HepG2 (cell line): ENCODE data around the gene SPRR2F. TPM values are rescaled to one million over a fixed set of nuclear protein-coding genes. Genes with fewer than 3 reads are reported as not detected.

Experiments used
- ATAC-seq: fragments of 200-7000 bp; cut with Tn5 transposase; 3 replicates; pipeline ENCODE4 v1.9.1; 2020; ENCODE audit warnings: mild to moderate bottlenecking, moderate library complexity
- BruUV-seq: library from RNA; stranded (reverse); fragments of 400-500 nt; replicated peaks from 2 replicates; lab custom pipeline; 2021; lab: Mats Ljungman, UMichigan
- CTCF ChIA-PET: fragments of 300-600 bp; formaldehyde crosslinking; extraction: SDS; loops from one replicate; lab custom pipeline; 2021; ENCODE audit warnings: low total read pairs, inconsistent platforms, low intra/inter-chr PET ratio; lab: Yijun Ruan, JAX
- POLR2A ChIA-PET: fragments of 350-600 bp; sonication (Branson Sonifier 250); formaldehyde crosslinking; loops from one replicate; lab custom pipeline; 2020; ENCODE audit warnings: antibody characterized with exemption, inconsistent platforms; lab: Yijun Ruan, JAX
- DNase-seq: peaks from one replicate; pipeline ENCODE4 v3.0.0-alpha.2; 2015; ENCODE audit warnings: low spot score
- FAIRE-seq: peaks from 3 replicates; lab custom pipeline; 2011; peaks lifted over from hg19 to GRCh38; lab: Jason Lieb, UNC
- H2AFZ ChIP-seq: one replicate; pipeline ENCODE4 v1.6.1; 2011; ENCODE audit warnings: low read length, inconsistent platforms
- H3K27ac ChIP-seq: fragments of 300-600 bp; 3 replicates; pipeline ENCODE4 v1.8.0; 2011; ENCODE audit warnings: mixed run types, mild to moderate bottlenecking, mixed read lengths, low read length, inconsistent platforms; ENCODE audit not compliant: insufficient read depth; ENCODE audit errors: extremely low read length
- H3K27me3 ChIP-seq, 2 experiments: fragments of 200-600 bp in 1 of 2; 2 replicates in 1 of 2; 3 replicates in 1 of 2; pipeline versions ENCODE4 v1.6.0 to v1.8.0; 2011; ENCODE audit warnings: low read length in 2 of 2, mild to moderate bottlenecking in 2 of 2, moderate library complexity in 2 of 2, inconsistent platforms in 1 of 2; ENCODE audit not compliant: insufficient read depth in 2 of 2, control insufficient read depth in 1 of 2
- H3K36me3 ChIP-seq, 2 experiments: fragments of 200-600 bp in 1 of 2; replicated peaks in 1 of 2; 2 replicates in 1 of 2; 3 replicates in 1 of 2; pipeline versions ENCODE4 v1.5.1 to v1.8.0; 2011; ENCODE audit warnings: low read length in 2 of 2, inconsistent platforms in 1 of 2; ENCODE audit not compliant: insufficient read depth in 2 of 2, control insufficient read depth in 1 of 2
- H3K4me1 ChIP-seq: 2 replicates; pipeline ENCODE4 v1.5.1; 2012; ENCODE audit warnings: low read length, inconsistent platforms; ENCODE audit not compliant: insufficient read depth
- H3K4me2 ChIP-seq: 2 replicates; pipeline ENCODE4 v1.6.0; 2011; ENCODE audit warnings: low read depth, low read length, inconsistent platforms
- H3K4me3 ChIP-seq, 3 experiments: fragments of 200-600 bp in 1 of 3; sonication (generic), shearing (Covaris generic) in 1 of 3; replicated peaks in 1 of 3; 2 replicates each; pipeline ENCODE4 v1.5.1; 2011 to 2016; ENCODE audit warnings: low read length in 3 of 3, inconsistent platforms in 2 of 3, low read depth in 2 of 3, mild to moderate bottlenecking in 2 of 3, control low read depth in 1 of 3, mixed read lengths in 1 of 3; ENCODE audit not compliant: insufficient read depth in 1 of 3
- H3K79me2 ChIP-seq: one replicate; pipeline ENCODE4 v1.6.1; 2011; ENCODE audit warnings: low read length, inconsistent platforms; ENCODE audit not compliant: insufficient read depth
- H3K9ac ChIP-seq: 2 replicates; pipeline ENCODE4 v1.6.0; 2011; ENCODE audit warnings: mild to moderate bottlenecking, low read depth, low read length, inconsistent platforms; ENCODE audit not compliant: insufficient read depth
- H3K9me3 ChIP-seq: 2 replicates; pipeline ENCODE4 v1.5.1; 2012; ENCODE audit warnings: mild to moderate bottlenecking, low read length
- H4K20me1 ChIP-seq: 2 replicates; pipeline ENCODE4 v1.6.0; 2011; ENCODE audit warnings: inconsistent platforms, mild to moderate bottlenecking, low read length, moderate library complexity; ENCODE audit not compliant: insufficient read depth
- PCBP1 ChIP-seq: fragments of 200-400 bp; formaldehyde crosslinking; IDR thresholded peaks from 2 replicates; pipeline ENCODE4 v1.6.1; 2017; ENCODE audit warnings: mild to moderate bottlenecking, low read depth, low read length, borderline replicate concordance
- PLRG1 ChIP-seq: fragments of 450-650 bp; conservative IDR thresholded peaks from 2 replicates; pipeline ENCODE4 v1.6.1; 2016
- REPIN1 ChIP-seq: sonication (generic); formaldehyde crosslinking; IDR thresholded peaks from 2 replicates; pipeline ENCODE4 v1.8.0; 2022; ENCODE audit warnings: missing genetic modification reagents, low read depth, mild to moderate bottlenecking, borderline replicate concordance
- SMC3 ChIP-seq: IDR thresholded peaks from 2 replicates; pipeline ENCODE4 v1.6.1; 2011; ENCODE audit warnings: low read length, improper control_type of control experiment
- TBP ChIP-seq: sonication (generic); formaldehyde crosslinking; IDR thresholded peaks from 2 replicates; pipeline ENCODE4 v1.5.0; 2020; ENCODE audit warnings: missing genetic modification reagents
- YEATS2 ChIP-seq: sonication (generic); formaldehyde crosslinking; IDR thresholded peaks from 2 replicates; pipeline ENCODE4 v1.4.0; 2020; ENCODE audit warnings: missing genetic modification reagents, borderline replicate concordance
- ZFP1 ChIP-seq: IDR thresholded peaks from 2 replicates; pipeline ENCODE4 v1.6.1; 2016
- ZNF615 ChIP-seq: sonication (generic); formaldehyde crosslinking; IDR thresholded peaks from 2 replicates; pipeline ENCODE4 v1.5.0; 2020; ENCODE audit warnings: mild to moderate bottlenecking, missing genetic modification reagents, borderline replicate concordance
- ZNF639 ChIP-seq: conservative IDR thresholded peaks from 2 replicates; pipeline ENCODE4 v1.6.1; 2018; ENCODE audit warnings: missing genetic modification reagents
- ZNF841 ChIP-seq: sonication (generic); formaldehyde crosslinking; IDR thresholded peaks from 2 replicates; pipeline ENCODE4 v1.8.1; 2023; ENCODE audit warnings: missing genetic modification reagents, borderline replicate concordance
- WGBS: methylation state at CpG from one replicate; pipeline ENCODE4 v1.1.6; 2017; ENCODE audit warnings: low lambda C conversion rate; 5-methylcytosine and 5-hydroxymethylcytosine counted together
- in situ Hi-C: cut with HindIII; loops from 2 replicates; pipeline ENCODE4 v1.10.0; 2017; ENCODE audit warnings: low pct_unique_long_range_greater_than_20kb; ENCODE audit not compliant: extremely low pct_ligation_motif_present
- intact Hi-C: fragments of 100-400 bp; cut with micrococcal nuclease; formaldehyde crosslinking; loops from one replicate; pipeline ENCODE4 v1.10.0; 2022; ENCODE audit not compliant: unreplicated experiment
- polyA plus RNA-seq, 8 experiments: library from polyadenylated mRNA; depleted of rRNA in 3 of 8; stranded (reverse) in 7 of 8; unstranded in 1 of 8; fragments of >200 nt; fragmentation: Illumina TruSeq in 4 of 8; extraction: Trizol in 4 of 8; gene quantifications; 2 replicates each; pipeline versions ENCODE4 v1.2.1 to v1.2.3, GENCODE V29; 2011 to 2016; ENCODE audit warnings: low read depth in 4 of 8, missing spikeins in 1 of 8, mixed read lengths in 1 of 8; ENCODE audit not compliant: insufficient read depth in 1 of 8
- total RNA-seq, 5 experiments: library from RNA; depleted of rRNA; stranded (reverse); fragments of >200 nt; fragmentation: Illumina TruSeq; extraction: Trizol; gene quantifications; 2 replicates each; pipeline ENCODE4 v1.2.3, GENCODE V29; 2016; ENCODE audit warnings: low read depth in 1 of 5
- TF ChIP-seq, protein P1 (sequence below): sonication (generic); formaldehyde crosslinking; IDR thresholded peaks from 2 replicates; pipeline ENCODE4 v1.8.1; 2023; ENCODE audit warnings: mild to moderate bottlenecking, missing genetic modification reagents, borderline replicate concordance
- TF ChIP-seq, protein P2 (sequence below): IDR thresholded peaks from 2 replicates; pipeline ENCODE4 v1.6.1; 2016
- TF ChIP-seq, protein P3 (sequence below): sonication (generic); formaldehyde crosslinking; IDR thresholded peaks from 2 replicates; pipeline ENCODE4 v1.4.0; 2020; ENCODE audit warnings: missing genetic modification reagents
- TF ChIP-seq, protein P4 (sequence below): sonication (generic); formaldehyde crosslinking; IDR thresholded peaks from 2 replicates; pipeline ENCODE4 v1.5.0; 2020; ENCODE audit warnings: missing genetic modification reagents, mild to moderate bottlenecking, borderline replicate concordance
- TF ChIP-seq, protein P5 (sequence below): sonication (generic); formaldehyde crosslinking; IDR thresholded peaks from 2 replicates; pipeline ENCODE4 v1.4.0; 2020; ENCODE audit warnings: missing genetic modification reagents, borderline replicate concordance

The SPRR2F gene
- total and polyA plus RNA-seq, 2 of the 13 experiments (the other 11 are each of a cell fraction or from before 2014, with no cell fraction given), result not detected

DNA sequence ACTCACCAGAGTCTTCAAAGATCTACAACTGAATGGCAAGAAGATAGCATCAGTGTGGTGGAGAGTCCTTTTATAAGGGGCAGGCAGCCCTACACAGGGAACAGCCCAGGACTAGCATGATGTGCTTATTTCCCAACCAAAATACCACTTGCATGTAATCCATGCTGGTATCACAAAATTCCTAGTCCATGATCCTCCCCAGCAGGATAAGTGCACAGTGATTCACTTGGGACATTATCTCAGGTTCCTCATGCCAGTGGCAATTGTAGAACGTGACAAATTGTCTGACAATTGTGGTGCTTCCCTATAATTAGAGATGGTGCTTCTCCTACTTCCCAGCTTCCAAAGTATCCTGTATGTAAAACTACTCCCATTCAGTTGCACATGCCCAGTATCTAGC lies 37.5 kb upstream of the SPRR2F start, which contains the start of gene SPRR2G (continued):
- no peak for TF ChIP-seq ZNF615 (CRISPR knock-in tag)
- TF ChIP-seq, protein P1, sequence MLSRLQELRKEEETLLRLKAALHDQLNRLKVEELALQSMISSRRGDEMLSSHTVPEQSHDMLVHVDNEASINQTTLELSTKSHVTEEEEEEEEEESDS (CRISPR knock-in tag), result no peak
- no peak for TF ChIP-seq TBP
- TF ChIP-seq, protein P2, sequence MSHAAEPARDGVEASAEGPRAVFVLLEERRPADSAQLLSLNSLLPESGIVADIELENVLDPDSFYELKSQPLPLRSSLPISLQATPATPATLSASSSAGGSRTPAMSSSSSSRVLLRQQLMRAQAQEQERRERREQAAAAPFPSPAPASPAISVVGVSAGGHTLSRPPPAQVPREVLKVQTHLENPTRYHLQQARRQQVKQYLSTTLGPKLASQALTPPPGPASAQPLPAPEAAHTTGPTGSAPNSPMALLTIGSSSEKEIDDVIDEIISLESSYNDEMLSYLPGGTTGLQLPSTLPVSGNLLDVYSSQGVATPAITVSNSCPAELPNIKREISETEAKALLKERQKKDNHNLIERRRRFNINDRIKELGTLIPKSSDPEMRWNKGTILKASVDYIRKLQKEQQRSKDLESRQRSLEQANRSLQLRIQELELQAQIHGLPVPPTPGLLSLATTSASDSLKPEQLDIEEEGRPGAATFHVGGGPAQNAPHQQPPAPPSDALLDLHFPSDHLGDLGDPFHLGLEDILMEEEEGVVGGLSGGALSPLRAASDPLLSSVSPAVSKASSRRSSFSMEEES (CRISPR knock-in tag), result no peak
- TF ChIP-seq ZFP1 (CRISPR knock-in tag), result no peak
- no peak for TF ChIP-seq PLRG1
- no peak for TF ChIP-seq SMC3
- TF ChIP-seq ZNF639 (CRISPR knock-in tag), result no peak
- TF ChIP-seq, all 625 proteins: peak for 0

DNA sequence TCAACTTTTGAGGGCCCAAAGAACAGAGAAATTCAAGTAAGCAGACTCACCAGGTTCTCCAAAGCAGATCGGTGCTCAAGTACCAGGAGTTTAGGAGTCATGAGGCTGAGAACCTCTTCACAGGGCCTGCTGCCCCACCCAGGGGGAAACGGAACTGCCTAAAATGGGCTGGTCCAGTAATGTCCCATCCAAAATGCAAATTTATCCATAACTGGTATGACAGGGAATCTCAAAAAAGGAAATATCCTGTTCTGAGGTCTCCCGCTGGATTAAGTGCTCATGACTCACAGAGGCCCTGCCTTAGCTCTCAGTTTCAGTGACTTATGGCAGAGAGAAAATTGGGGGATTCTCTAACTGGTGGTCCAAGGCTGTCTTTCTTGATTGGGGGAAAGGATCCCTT lies 28.1 kb upstream of the SPRR2F start:
- Histone ChIP-seq H3K4me3 (no peak overlapping the region), H3K4me1 (no peaks in the 10 kb centered on the region), H3K27me3 (no peaks in the 10 kb centered on the region; a peak in 1 of 5 replicates), H3K36me3 (no peaks in the 10 kb centered on the region), H3K9ac (no peak overlapping the region), H3K79me2 (no peaks in the 10 kb centered on the region), H3K27ac (no peak overlapping the region), H3K4me2 (no peak overlapping the region), H2AFZ (no peak overlapping the region), H4K20me1 (no peaks in the 10 kb centered on the region), H3K9me3 (no peaks in the 10 kb centered on the region)
- intact Hi-C loops, result no loop called here
- in situ Hi-C loops, result no loop called here
- DNase-seq (no peak), FAIRE-seq (no peak), ATAC-seq (no peak)
- CTCF ChIA-PET, result no interaction called here
- 14% methylated on average over 3 of the region's 3 CpGs for WGBS
- POLR2A ChIA-PET, result no interaction called here
- no TSS peak for BruUV-seq
- TF ChIP-seq YEATS2 (CRISPR knock-in tag), result no peak
- no peak for TF ChIP-seq ZNF841 (CRISPR knock-in tag)
- TF ChIP-seq, protein P3, sequence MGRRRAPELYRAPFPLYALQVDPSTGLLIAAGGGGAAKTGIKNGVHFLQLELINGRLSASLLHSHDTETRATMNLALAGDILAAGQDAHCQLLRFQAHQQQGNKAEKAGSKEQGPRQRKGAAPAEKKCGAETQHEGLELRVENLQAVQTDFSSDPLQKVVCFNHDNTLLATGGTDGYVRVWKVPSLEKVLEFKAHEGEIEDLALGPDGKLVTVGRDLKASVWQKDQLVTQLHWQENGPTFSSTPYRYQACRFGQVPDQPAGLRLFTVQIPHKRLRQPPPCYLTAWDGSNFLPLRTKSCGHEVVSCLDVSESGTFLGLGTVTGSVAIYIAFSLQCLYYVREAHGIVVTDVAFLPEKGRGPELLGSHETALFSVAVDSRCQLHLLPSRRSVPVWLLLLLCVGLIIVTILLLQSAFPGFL (CRISPR knock-in tag), result no peak
- TF ChIP-seq REPIN1, result no peak
- TF ChIP-seq PCBP1, result no peak
- TF ChIP-seq, protein P4, sequence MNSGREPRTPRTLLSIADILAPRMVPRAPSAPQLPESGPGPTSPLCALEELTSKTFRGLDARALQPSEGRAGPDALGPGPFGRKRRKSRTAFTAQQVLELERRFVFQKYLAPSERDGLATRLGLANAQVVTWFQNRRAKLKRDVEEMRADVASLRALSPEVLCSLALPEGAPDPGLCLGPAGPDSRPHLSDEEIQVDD (CRISPR knock-in tag), result no peak
- TF ChIP-seq, protein P5, sequence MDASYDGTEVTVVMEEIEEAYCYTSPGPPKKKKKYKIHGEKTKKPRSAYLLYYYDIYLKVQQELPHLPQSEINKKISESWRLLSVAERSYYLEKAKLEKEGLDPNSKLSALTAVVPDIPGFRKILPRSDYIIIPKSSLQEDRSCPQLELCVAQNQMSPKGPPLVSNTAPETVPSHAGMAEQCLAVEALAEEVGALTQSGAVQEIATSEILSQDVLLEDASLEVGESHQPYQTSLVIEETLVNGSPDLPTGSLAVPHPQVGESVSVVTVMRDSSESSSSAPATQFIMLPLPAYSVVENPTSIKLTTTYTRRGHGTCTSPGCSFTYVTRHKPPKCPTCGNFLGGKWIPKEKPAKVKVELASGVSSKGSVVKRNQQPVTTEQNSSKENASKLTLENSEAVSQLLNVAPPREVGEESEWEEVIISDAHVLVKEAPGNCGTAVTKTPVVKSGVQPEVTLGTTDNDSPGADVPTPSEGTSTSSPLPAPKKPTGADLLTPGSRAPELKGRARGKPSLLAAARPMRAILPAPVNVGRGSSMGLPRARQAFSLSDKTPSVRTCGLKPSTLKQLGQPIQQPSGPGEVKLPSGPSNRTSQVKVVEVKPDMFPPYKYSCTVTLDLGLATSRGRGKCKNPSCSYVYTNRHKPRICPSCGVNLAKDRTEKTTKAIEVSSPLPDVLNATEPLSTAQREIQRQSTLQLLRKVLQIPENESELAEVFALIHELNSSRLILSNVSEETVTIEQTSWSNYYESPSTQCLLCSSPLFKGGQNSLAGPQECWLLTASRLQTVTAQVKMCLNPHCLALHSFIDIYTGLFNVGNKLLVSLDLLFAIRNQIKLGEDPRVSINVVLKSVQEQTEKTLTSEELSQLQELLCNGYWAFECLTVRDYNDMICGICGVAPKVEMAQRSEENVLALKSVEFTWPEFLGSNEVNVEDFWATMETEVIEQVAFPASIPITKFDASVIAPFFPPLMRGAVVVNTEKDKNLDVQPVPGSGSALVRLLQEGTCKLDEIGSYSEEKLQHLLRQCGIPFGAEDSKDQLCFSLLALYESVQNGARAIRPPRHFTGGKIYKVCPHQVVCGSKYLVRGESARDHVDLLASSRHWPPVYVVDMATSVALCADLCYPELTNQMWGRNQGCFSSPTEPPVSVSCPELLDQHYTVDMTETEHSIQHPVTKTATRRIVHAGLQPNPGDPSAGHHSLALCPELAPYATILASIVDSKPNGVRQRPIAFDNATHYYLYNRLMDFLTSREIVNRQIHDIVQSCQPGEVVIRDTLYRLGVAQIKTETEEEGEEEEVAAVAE (CRISPR knock-in tag), result no peak
